Adrenal gland (tissue), 12 donors: Measurements from ENCODE around the gene OXSM. TPM values are rescaled to one million over a fixed set of nuclear protein-coding genes. Genes with fewer than 3 reads are reported as not detected.

Experiments
- DNase-seq, 7 donors: peaks; one replicate each; pipeline ENCODE4 v3.0.0-alpha.2; 2019 to 2020
- H3K27ac ChIP-seq, 5 donors: fragments of 200-600 bp; sonication (generic) in 4 of 5; 1 replicate in 3 of 5; 2 replicates in 2 of 5; pipeline versions ENCODE4 v1.5.1 to v1.8.0; 2016 to 2020; ENCODE audit warnings: mild to moderate bottlenecking in 1 of 5
- H3K27me3 ChIP-seq: fragments of 200-600 bp; 2 replicates; pipeline ENCODE4 v1.8.0; 2021
- H3K36me3 ChIP-seq, 2 donors: fragments of 200-600 bp; replicated peaks in 1 of 2; 1 replicate in 1 of 2; 2 replicates in 1 of 2; pipeline versions ENCODE4 v1.5.1 to v1.8.0; 2018 to 2022
- H3K4me1 ChIP-seq, 2 donors: fragments of 200-600 bp; replicated peaks in 1 of 2; 1 replicate in 1 of 2; 2 replicates in 1 of 2; pipeline versions ENCODE4 v1.5.1 to v1.8.0; 2018 to 2021
- H3K4me3 ChIP-seq, 4 donors: fragments of 200-600 bp; sonication (generic) in 3 of 4; one replicate each; pipeline ENCODE4 v1.5.1; 2016 to 2018
- H3K9me3 ChIP-seq, 3 donors: fragments of 200-600 bp; sonication (generic) in 1 of 3; replicated peaks in 1 of 3; 1 replicate in 2 of 3; 2 replicates in 1 of 3; pipeline versions ENCODE4 v1.5.1 to v1.8.0; 2016 to 2021
- POLR2A ChIP-seq, 2 donors: fragments of 450-650 bp; IDR thresholded peaks; one replicate each; pipeline ENCODE4 v1.6.1; 2017; ENCODE audit warnings: antibody characterized with exemption in 2 of 2, mild to moderate bottlenecking in 2 of 2, moderate library complexity in 1 of 2
- WGBS, 4 donors: extraction: QIAGEN DNeasy Blood & Tissue Kit in 2 of 4; methylation state at CpG; one replicate each; pipeline versions ENCODE4 v1.1.5 to v1.1.7; 2013 to 2017; 5-methylcytosine and 5-hydroxymethylcytosine counted together
- intact Hi-C, 2 donors: fragments of 100-400 bp; cut with DNase I; formaldehyde crosslinking; loops; one replicate each; pipeline versions ENCODE4 v1.14.1 to v1.15.0; 2022 to 2023
- polyA plus RNA-seq, 3 donors: library from polyadenylated mRNA; stranded (reverse); fragments of 200-250 nt in 2 of 3; fragments of 350-450 nt in 1 of 3; fragmentation: Illumina TruSeq in 1 of 3; extraction: RNeasy Lipid Tissue Mini Kit (QIAGEN cat#74804) in 1 of 3; gene quantifications; one replicate each; pipeline ENCODE4 v1.2.3, GENCODE V29; 2013 to 2014
- total RNA-seq, 9 donors: library from RNA; depleted of rRNA in 4 of 9; stranded (reverse); fragments of >200 nt in 4 of 9; fragments of 120-200 nt in 1 of 9; fragmentation: NEBNext Ultra II Directional in 1 of 9; extraction: Animal tissue kit (Norgen Biotek cat#: 25700) in 1 of 9; gene quantifications; one replicate each; pipeline versions ENCODE4 v1.1.0 to v1.2.4, GENCODE V29; 2013 to 2023
- TF ChIP-seq, protein P1 (sequence below), 6 experiments: fragments of 450-650 bp in 4 of 6; fragments of 200-600 bp in 2 of 6; sonication (generic) in 1 of 6; IDR thresholded peaks; 1 replicate in 5 of 6; 2 replicates in 1 of 6; pipeline versions ENCODE4 v1.5.1 to v1.8.0; 2016 to 2021; ENCODE audit warnings: antibody characterized with exemption in 6 of 6, mild to moderate bottlenecking in 2 of 6, moderate library complexity in 1 of 6
- donor health status: healthy with polysubstance abuse.
- donor health status: Bipolar disorder and iron deficiency.
- donor health status: DM: yes; HTN: yes; CAD: no.
- donor health status: DM: no; HTN: no; CAD: no.
- donor health status: DM: no; HTN: no; CAD: no.
- donor health status: DM: yes; HTN: yes; CAD: no.

The OXSM gene
- total and polyA plus RNA-seq, 12 donors = 10.2 to 40.9 (median 17.7) TPM

DNA sequence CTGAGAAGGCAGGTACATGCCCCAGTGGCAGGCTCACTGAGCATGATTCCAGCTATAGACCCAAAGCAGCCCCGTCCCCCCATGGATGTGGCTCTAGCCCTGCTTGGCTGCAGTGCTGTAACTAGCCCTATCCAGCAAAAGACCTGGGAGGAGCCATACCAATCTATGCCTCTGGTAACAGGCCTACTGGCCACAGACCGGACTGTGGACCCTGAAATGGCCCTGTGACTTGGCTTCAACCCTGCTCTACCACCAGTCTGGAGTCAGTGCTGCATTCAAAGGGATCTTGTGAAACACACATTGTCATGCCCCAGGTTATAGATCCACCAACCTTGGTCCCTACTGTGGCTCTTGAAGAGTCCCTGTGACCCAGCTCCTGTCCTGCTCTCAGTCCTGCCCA lies 46.7 kb downstream of the OXSM start:
- Histone ChIP-seq H3K4me1 (no peaks in the 10 kb centered on the region), H3K36me3 (no peaks in the 10 kb centered on the region), H3K27ac (no peak overlapping the region), H3K4me3 (no peak overlapping the region), H3K27me3 (no peaks in the 10 kb centered on the region), H3K9me3 (no peaks in the 10 kb centered on the region)
- WGBS, 4 donors = 83 to 94% (median 90%) methylated on average over 1 to 2 of the region's 2 CpGs
- TF ChIP-seq POLR2A (IDR thresholded peaks at IDR 0.05) = no peak
- TF ChIP-seq, protein P1, sequence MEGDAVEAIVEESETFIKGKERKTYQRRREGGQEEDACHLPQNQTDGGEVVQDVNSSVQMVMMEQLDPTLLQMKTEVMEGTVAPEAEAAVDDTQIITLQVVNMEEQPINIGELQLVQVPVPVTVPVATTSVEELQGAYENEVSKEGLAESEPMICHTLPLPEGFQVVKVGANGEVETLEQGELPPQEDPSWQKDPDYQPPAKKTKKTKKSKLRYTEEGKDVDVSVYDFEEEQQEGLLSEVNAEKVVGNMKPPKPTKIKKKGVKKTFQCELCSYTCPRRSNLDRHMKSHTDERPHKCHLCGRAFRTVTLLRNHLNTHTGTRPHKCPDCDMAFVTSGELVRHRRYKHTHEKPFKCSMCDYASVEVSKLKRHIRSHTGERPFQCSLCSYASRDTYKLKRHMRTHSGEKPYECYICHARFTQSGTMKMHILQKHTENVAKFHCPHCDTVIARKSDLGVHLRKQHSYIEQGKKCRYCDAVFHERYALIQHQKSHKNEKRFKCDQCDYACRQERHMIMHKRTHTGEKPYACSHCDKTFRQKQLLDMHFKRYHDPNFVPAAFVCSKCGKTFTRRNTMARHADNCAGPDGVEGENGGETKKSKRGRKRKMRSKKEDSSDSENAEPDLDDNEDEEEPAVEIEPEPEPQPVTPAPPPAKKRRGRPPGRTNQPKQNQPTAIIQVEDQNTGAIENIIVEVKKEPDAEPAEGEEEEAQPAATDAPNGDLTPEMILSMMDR (IDR thresholded peaks at IDR 0.05) = no peak
- intact Hi-C loops = no loop called here
- no peak for DNase-seq

DNA sequence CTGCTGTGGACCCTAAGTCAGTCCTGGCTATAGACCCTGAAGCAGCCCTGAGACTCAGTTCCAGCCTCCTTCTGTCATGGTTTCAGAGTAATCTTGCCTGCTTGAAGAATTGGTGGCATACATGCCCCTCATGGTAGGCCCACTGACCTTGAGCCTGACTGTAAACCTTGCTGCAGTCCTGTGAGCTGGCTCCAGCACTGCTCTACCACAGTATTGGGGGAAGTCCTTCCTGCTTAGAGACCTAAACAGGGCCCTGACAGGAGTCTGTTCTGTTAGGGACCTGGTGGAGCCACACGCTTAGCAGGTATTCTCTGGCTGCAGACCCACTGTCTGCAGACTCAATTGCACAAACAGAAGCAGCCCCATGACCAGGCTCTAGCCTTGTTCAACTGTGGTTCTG lies 47.1 kb downstream of the OXSM start:
- no peaks in the 10 kb centered on the region for H3K9me3 ChIP-seq
- no peak overlapping the region for H3K4me3 ChIP-seq
- H3K27me3 ChIP-seq = no peaks in the 10 kb centered on the region
- no peak overlapping the region for H3K27ac ChIP-seq
- no peak for TF ChIP-seq POLR2A (IDR thresholded peaks at IDR 0.05)
- TF ChIP-seq, protein P1 (IDR thresholded peaks at IDR 0.05) = no peak
- intact Hi-C loops = no loop called here
- no peak for DNase-seq
- no peaks in the 10 kb centered on the region for H3K36me3 ChIP-seq
- no peaks in the 10 kb centered on the region for H3K4me1 ChIP-seq
- 0 to 100% (median 0%) methylated on average over 1 of the region's 1 CpG for WGBS, 4 donors

DNA sequence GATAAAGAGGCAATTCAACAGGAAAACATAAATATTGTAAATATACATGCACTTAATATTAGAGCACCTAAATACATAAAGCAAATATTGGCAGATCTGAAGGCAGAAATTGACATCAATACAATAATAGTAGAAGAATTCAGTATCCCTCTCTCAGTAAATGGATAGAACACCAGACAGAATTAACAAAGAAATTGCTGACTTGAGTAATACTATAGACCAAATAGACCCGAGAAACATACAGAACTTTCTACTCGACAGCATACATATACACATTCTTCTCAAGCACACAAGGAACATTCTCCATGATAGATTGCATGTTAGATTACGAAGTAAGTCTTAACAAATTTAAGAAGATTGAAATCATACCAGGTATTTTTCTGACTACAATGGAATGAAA lies 50.2 kb downstream of the OXSM start:
- Histone ChIP-seq H3K36me3 (no peaks in the 10 kb centered on the region), H3K4me3 (no peak overlapping the region)
- intact Hi-C loops = no loop called here

DNA sequence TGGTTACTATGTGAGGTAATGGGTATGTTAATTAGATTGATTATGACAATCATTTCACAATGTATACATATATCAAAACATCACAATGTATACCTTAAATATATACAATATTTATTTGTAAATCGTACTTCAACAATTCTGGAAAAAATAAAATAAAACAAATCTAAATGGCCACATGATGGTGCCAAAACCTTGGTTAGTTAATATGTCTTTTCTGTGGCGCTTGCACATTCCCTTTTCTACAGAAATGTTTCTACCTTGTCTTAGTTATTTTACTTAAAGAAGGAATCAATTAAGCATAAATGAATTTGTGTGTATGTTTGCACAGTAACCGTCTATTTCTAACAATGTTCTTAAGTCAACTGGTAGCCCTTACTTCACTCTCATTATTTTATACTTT lies 53.4 kb downstream of the OXSM start:
- TF ChIP-seq POLR2A (IDR thresholded peaks at IDR 0.05) = no peak
- TF ChIP-seq, protein P1 (IDR thresholded peaks at IDR 0.05) = peak in 1 of 6 experiments; percentile 19
- no peaks in the 10 kb centered on the region for H3K9me3 ChIP-seq
- WGBS, 4 donors = 35 to 46% (median 40%) methylated on average over 3 of the region's 3 CpGs
- H3K27ac ChIP-seq = no peak overlapping the region
- no peaks in the 10 kb centered on the region for H3K36me3 ChIP-seq
- intact Hi-C loops = no loop called here
- no peak overlapping the region for H3K4me3 ChIP-seq
- no peaks in the 10 kb centered on the region for H3K27me3 ChIP-seq
- no peak for DNase-seq
- no peaks in the 10 kb centered on the region for H3K4me1 ChIP-seq

More for the DNA sequence above, 50.2 kb downstream of the OXSM start:
- H3K4me1 ChIP-seq = no peaks in the 10 kb centered on the region
- H3K27ac ChIP-seq = no peak overlapping the region
- 84 to 89% (median 87%) methylated on average over 3 of the region's 3 CpGs for WGBS, 4 donors
- H3K27me3 ChIP-seq = no peaks in the 10 kb centered on the region
- TF ChIP-seq, protein P1 (IDR thresholded peaks at IDR 0.05) = no peak
- TF ChIP-seq POLR2A (IDR thresholded peaks at IDR 0.05) = no peak
- no peaks in the 10 kb centered on the region for H3K9me3 ChIP-seq
- no peak for DNase-seq

Other genes with a start within 250 kb of the OXSM start
- gene TOP2B, start 125.2 kb upstream of the OXSM start, total RNA-seq = 100 to 1,000 TPM in 1 of 9 donors, 10 to 100 TPM in 8; 49.1 to 108 (median 76.2) TPM
- 10 to 100 TPM; 33.7 to 83.3 (median 39.6) TPM for gene TOP2B, start 125.2 kb upstream of the OXSM start, polyA plus RNA-seq
- gene NGLY1, start 6.6 kb upstream of the OXSM start, total RNA-seq = 10 to 100 TPM; 13.4 to 43.2 (median 27.3) TPM
- gene NGLY1, start 6.6 kb upstream of the OXSM start, polyA plus RNA-seq = 10 to 100 TPM; 32.0 to 55.9 (median 49.6) TPM